GM12878 (cell line): Measurements from ENCODE around the gene RPS19BP1. TPM values are rescaled to one million over a fixed set of nuclear protein-coding genes. Genes with fewer than 3 reads are reported as not detected.
A peak's percentile ranks its signal among the peaks of the same experiment; 100 is the strongest.

ENCODE experiments used
- CBX5 ChIP-seq: sonication (generic); IDR thresholded peaks from 2 replicates; pipeline ENCODE4 v1.6.1; 2016; ENCODE audit warnings: low read depth, moderate library complexity, mild to moderate bottlenecking, inconsistent platforms
- CREM ChIP-seq: IDR thresholded peaks from 2 replicates; pipeline ENCODE4 v1.6.1; 2014; ENCODE audit warnings: antibody characterized with exemption, low read depth
- EGR1 ChIP-seq, 2 experiments: IDR thresholded peaks; 1 replicate in 1 of 2; 2 replicates in 1 of 2; pipeline ENCODE4 v1.6.1; 2011 to 2012; ENCODE audit warnings: low read depth in 2 of 2, low read length in 2 of 2, borderline replicate concordance in 1 of 2, mild to moderate bottlenecking in 1 of 2, moderate library complexity in 1 of 2
- IKZF1 ChIP-seq: fragments of 450-650 bp; conservative IDR thresholded peaks from 2 replicates; pipeline ENCODE4 v1.6.1; 2017; ENCODE audit warnings: antibody characterized with exemption, mild to moderate bottlenecking
- IRF3 ChIP-seq: fragments of 450-650 bp; IDR thresholded peaks from 2 replicates; pipeline ENCODE4 v1.6.1; 2014; ENCODE audit warnings: mild to moderate bottlenecking
- KLF5 ChIP-seq: fragments of 450-650 bp; IDR thresholded peaks from 2 replicates; pipeline ENCODE4 v1.6.1; 2014; ENCODE audit warnings: mild to moderate bottlenecking; ENCODE audit not compliant: partially characterized antibody
- SREBF1 ChIP-seq: IDR thresholded peaks from 2 replicates; pipeline ENCODE4 v1.6.1; 2012; ENCODE audit warnings: mild to moderate bottlenecking, low read length
- USF2 ChIP-seq: IDR thresholded peaks from 2 replicates; pipeline ENCODE4 v1.6.1; 2011; ENCODE audit warnings: low read depth, low read length, improper control_type of control experiment, borderline replicate concordance
- ZBTB40 ChIP-seq: fragments of 450-650 bp; IDR thresholded peaks from 2 replicates; pipeline ENCODE4 v1.6.1; 2016; ENCODE audit warnings: mild to moderate bottlenecking, moderate library complexity, borderline replicate concordance
- ZNF622 ChIP-seq: fragments of 450-650 bp; IDR thresholded peaks from 2 replicates; pipeline ENCODE4 v1.6.1; 2017; ENCODE audit warnings: mild to moderate bottlenecking, inconsistent platforms
- polyA plus RNA-seq, 11 experiments: library from polyadenylated mRNA; depleted of rRNA in 4 of 11; unstranded in 6 of 11; stranded (reverse) in 5 of 11; fragments of >200 nt; fragmentation: Nextera tagmentation in 4 of 11; fragmentation: Illumina TruSeq in 1 of 11; extraction: Ambion mirVana in 4 of 11; extraction: Trizol in 1 of 11; gene quantifications; 1 replicate in 1 of 11; 2 replicates in 10 of 11; pipeline versions ENCODE4 v1.2.1 to v1.2.3, GENCODE V29; 2011 to 2016; ENCODE audit warnings: inconsistent platforms in 2 of 11, missing spikeins in 2 of 11, low read depth in 1 of 11
- total RNA-seq, 4 experiments: library from RNA; depleted of rRNA in 3 of 4; stranded (reverse); fragments of >200 nt in 3 of 4; fragmentation: Illumina TruSeq in 1 of 4; extraction: Trizol in 1 of 4; gene quantifications; 2 replicates each; pipeline versions ENCODE4 v1.2.1 to v1.2.3, GENCODE V29; 2013 to 2021

Gene RPS19BP1
- total and polyA plus RNA-seq, 10 of the 15 experiments (the other 5 are each of a cell fraction or from before 2014, with no cell fraction given) = 2.7 to 206 (median 78.6) TPM

DNA sequence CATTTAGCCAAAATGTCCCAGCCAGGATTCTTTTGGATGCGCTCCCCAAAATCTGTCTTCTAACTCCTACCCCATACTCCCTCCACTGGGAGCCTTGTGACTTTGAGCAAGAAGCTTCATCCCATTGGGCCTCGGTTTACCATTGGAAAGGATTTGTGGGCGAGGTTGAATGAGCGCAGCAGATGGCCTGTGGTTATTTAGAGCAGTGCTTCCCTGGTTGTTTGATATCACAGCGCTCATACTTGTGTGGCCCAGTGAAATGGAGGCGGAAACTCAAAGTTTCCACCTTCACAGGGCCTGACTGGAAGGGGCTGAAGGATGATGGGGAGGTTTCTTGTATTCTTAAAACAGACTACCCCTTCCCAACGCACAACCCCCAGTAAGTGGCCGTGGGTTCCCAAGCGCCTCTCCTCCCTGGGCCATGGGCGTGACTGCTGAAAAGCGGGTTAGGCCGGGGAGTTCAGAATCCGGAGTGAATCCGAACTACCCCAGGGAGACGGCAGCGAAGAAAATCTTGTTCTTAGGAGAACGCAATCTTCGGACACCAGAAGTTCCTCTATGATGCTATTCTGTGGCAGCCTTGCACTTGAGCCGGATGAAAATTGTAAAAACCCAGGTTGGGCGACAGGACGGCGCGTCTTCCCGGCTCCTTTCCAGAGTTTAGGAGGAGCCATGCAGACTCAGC is 13.4 kb downstream of the RPS19BP1 start (continued):
- TF ChIP-seq KLF5 = no peak
- TF ChIP-seq CBX5 = no peak
- 0 out of 3 replicates have a peak, but pooled peaks of 1 of the 2 experiments have one; percentile 16 for TF ChIP-seq EGR1 (IDR thresholded peaks at IDR 0.05; ENCODE audit: borderline replicate concordance in 1 of 2, low read depth in 2 of 2, low read length in 2 of 2)
- TF ChIP-seq CREM = 0 out of 2 replicates have a peak, but pooled peaks have one; percentile 11
- TF ChIP-seq ZBTB40 = peak; percentile 24; the same call in 1 of the 2 replicates
- no peak for TF ChIP-seq SREBF1
- TF ChIP-seq IKZF1 = peak; percentile 54
- no peak for TF ChIP-seq ZNF622
- no peak for TF ChIP-seq IRF3
- no peak for TF ChIP-seq USF2
